IPS-18c (cell line): ENCODE measurements around the gene PCDHGA4.
A peak's percentile ranks its signal among the peaks of the same experiment; 100 is the strongest.
"Not testable (repeated sequence)": the region's sequence is repeated elsewhere in the genome, so short reads cannot be mapped to it uniquely, and the experiment has no call there.

Experiments
- H3K4me3 ChIP-seq: 2 replicates; pipeline ENCODE4 v1.7.0; 2013; ENCODE audit warnings: low read depth, mild to moderate bottlenecking, low read length, moderate library complexity; ENCODE audit not compliant: insufficient read depth
- H3K9me3 ChIP-seq: one replicate; pipeline ENCODE4 v1.6.1; 2013; ENCODE audit warnings: mild to moderate bottlenecking, low read length, moderate library complexity; ENCODE audit not compliant: control insufficient read depth, insufficient read depth

The PCDHGA4 gene

GRCh38 chr5:141343242-141343952, 11.4 kb upstream of the PCDHGA4 start, which contains the start of gene PCDHGA3:
Gene PCDHGA3 (plus strand): TSS chr5:141343829. CDS start chr5:141344034, 205 bp downstream.
- peaks cover 14% of the 10 kb centered on the region for H3K9me3 ChIP-seq
- peak within 1 kb of the TSS; percentile 42; the same call in 1 of the 2 replicates for H3K4me3 ChIP-seq

- Histone ChIP-seq H3K4me3 (peak overlapping the region; percentile 42; the same call in 1 of the 2 replicates), H3K9me3 (peaks cover 17% of the 10 kb centered on the region)
Observed at GRCh38 chr5:141343953-141344463, 10.8 kb upstream of the PCDHGA4 start.

- H3K4me3 ChIP-seq, result no peak overlapping the region
- H3K9me3 ChIP-seq, result peaks cover 23% of the 10 kb centered on the region
Observed at GRCh38 chr5:141345327-141345726, 9.5 kb upstream of the PCDHGA4 start.

- peaks cover 21% of the 10 kb centered on the region for H3K9me3 ChIP-seq
- not testable (repeated sequence) for H3K4me3 ChIP-seq
Observed at GRCh38 chr5:141346017-141346416, 8.8 kb upstream of the PCDHGA4 start.

- Histone ChIP-seq H3K4me3 (peak within 1 kb of the TSS; percentile 21), H3K9me3 (peaks cover 27% of the 10 kb centered on the region)
Observed at GRCh38 chr5:141349917-141350619, 4.8 kb upstream of the PCDHGA4 start, which contains the start of gene PCDHGB1. Gene PCDHGB1 (plus strand): TSS chr5:141350099. CDS start chr5:141350261, 162 bp downstream.

GRCh38 chr5:141351591-141351990, 3.2 kb upstream of the PCDHGA4 start:
- peaks cover 26% of the 10 kb centered on the region for H3K9me3 ChIP-seq

GRCh38 chr5:141355641-141356040, 820 bp downstream of the PCDHGA4 start:
- Histone ChIP-seq H3K4me3 (no peak overlapping the region), H3K9me3 (peaks cover 21% of the 10 kb centered on the region)

More at GRCh38 chr5:141351591-141351990, 3.2 kb upstream of the PCDHGA4 start:
- no peak overlapping the region for H3K4me3 ChIP-seq

- Histone ChIP-seq H3K4me3 (no peak overlapping the region), H3K9me3 (peaks cover 24% of the 10 kb centered on the region)
Observed at GRCh38 chr5:141356133-141356532, 1.3 kb downstream of the PCDHGA4 start.

GRCh38 chr5:141356950-141357349, 2.1 kb downstream of the PCDHGA4 start:
- peaks cover 25% of the 10 kb centered on the region for H3K9me3 ChIP-seq
- no peak overlapping the region for H3K4me3 ChIP-seq

- H3K4me3 ChIP-seq, result no peak within 1 kb of the TSS; the same call in 1 of the 2 replicates
- H3K9me3 ChIP-seq, result peaks cover 27% of the 10 kb centered on the region
Observed at GRCh38 chr5:141359790-141360426, 5.1 kb downstream of the PCDHGA4 start, which contains the start of gene PCDHGB2. Gene PCDHGB2 (plus strand): TSS chr5:141359994. CDS start chr5:141360136, 142 bp downstream.

GRCh38 chr5:141360685-141361084, 5.9 kb downstream of the PCDHGA4 start:
- no peak overlapping the region; the same call in 1 of the 2 replicates for H3K4me3 ChIP-seq

GRCh38 chr5:141362719-141363118, 7.9 kb downstream of the PCDHGA4 start:
- no peak overlapping the region for H3K4me3 ChIP-seq
- H3K9me3 ChIP-seq, result peaks cover 23% of the 10 kb centered on the region

More at GRCh38 chr5:141360685-141361084, 5.9 kb downstream of the PCDHGA4 start:
- peaks cover 28% of the 10 kb centered on the region for H3K9me3 ChIP-seq

- peaks cover 23% of the 10 kb centered on the region for H3K9me3 ChIP-seq
- H3K4me3 ChIP-seq, result 0 out of 2 replicates have a peak within 1 kb of the TSS, but pooled peaks have one; percentile 9
Observed at GRCh38 chr5:141363952-141364660, 9.3 kb downstream of the PCDHGA4 start, which contains the start of gene PCDHGA5. Gene PCDHGA5 (plus strand): TSS chr5:141364162. CDS start chr5:141364331, 169 bp downstream.

GRCh38 chr5:141366016-141366896, 11.4 kb downstream of the PCDHGA4 start:
- no peak overlapping the region for H3K4me3 ChIP-seq
- H3K9me3 ChIP-seq, result peaks cover 16% of the 10 kb centered on the region

- no peak within 1 kb of the TSS for H3K4me3 ChIP-seq
- peaks cover 16% of the 10 kb centered on the region for H3K9me3 ChIP-seq
Observed at GRCh38 chr5:141369994-141370848, 15.4 kb downstream of the PCDHGA4 start, which contains the start of gene PCDHGB3. Gene PCDHGB3 (plus strand): TSS chr5:141370242. CDS start chr5:141370395, 153 bp downstream.
